GM12878 (cell line): ENCODE measurements around the gene FSHR. TPM values are rescaled to one million over a fixed set of nuclear protein-coding genes. Genes with fewer than 3 reads are reported as not detected.

Source experiments
- ATAC-seq: fragments of 200-7000 bp; cut with Tn5 transposase; 3 replicates; pipeline ENCODE4 v1.9.1; 2020; ENCODE audit warnings: mild to moderate bottlenecking, moderate library complexity
- BruUV-seq: library from RNA; stranded (reverse); fragments of 400-500 nt; replicated peaks from 2 replicates; lab custom pipeline; 2021; lab: Mats Ljungman, UMichigan
- CTCF ChIA-PET: fragments of 300-600 bp; sonication (Branson Sonifier 250); formaldehyde crosslinking; extraction: SDS; loops from one replicate; lab custom pipeline; 2021; ENCODE audit warnings: inconsistent platforms; lab: Yijun Ruan, JAX
- POLR2A ChIA-PET: fragments of 350-600 bp; formaldehyde crosslinking; extraction: SDS; loops from one replicate; lab custom pipeline; 2021; ENCODE audit warnings: inconsistent platforms; lab: Charles Lee
- RAD21 ChIA-PET: fragments of 300-600 bp; sonication (Branson Sonifier 250); formaldehyde crosslinking; loops from one replicate; lab custom pipeline; 2023; ENCODE audit warnings: antibody characterized with exemption; ENCODE audit not compliant: unreplicated experiment; lab: Charles Lee
- SMC1A ChIA-PET: fragments of 300-600 bp; sonication (Branson Sonifier 250); formaldehyde crosslinking; loops from one replicate; lab custom pipeline; 2023; ENCODE audit not compliant: unreplicated experiment, uncharacterized antibody; lab: Charles Lee
- DNase-seq: peaks from one replicate; pipeline ENCODE4 v3.0.0-alpha.2; 2011; ENCODE audit warnings: low read depth, low spot score
- FAIRE-seq: peaks from 3 replicates; lab custom pipeline; 2011; peaks lifted over from hg19 to GRCh38; lab: Jason Lieb, UNC
- H2AFZ ChIP-seq: 2 replicates; pipeline ENCODE4 v1.6.0; 2011; ENCODE audit warnings: low read depth, low read length, control low read depth; ENCODE audit not compliant: control insufficient read depth
- H3K27ac ChIP-seq: 2 replicates; pipeline ENCODE4 v1.5.1; 2011; ENCODE audit warnings: control low read depth; ENCODE audit not compliant: control insufficient read depth, insufficient read depth
- H3K27me3 ChIP-seq, 2 experiments: replicated peaks in 1 of 2; 2 replicates each; pipeline versions ENCODE4 v1.6.0 to v1.6.1; 2011; ENCODE audit warnings: low read length in 1 of 2; ENCODE audit not compliant: control insufficient read depth in 2 of 2, insufficient read depth in 2 of 2
- H3K36me3 ChIP-seq, 2 experiments: 2 replicates each; pipeline ENCODE4 v1.5.1; 2011; ENCODE audit warnings: low read length in 1 of 2; ENCODE audit not compliant: control insufficient read depth in 2 of 2, insufficient read depth in 2 of 2
- H3K4me1 ChIP-seq: 2 replicates; pipeline ENCODE4 v1.6.1; 2011; ENCODE audit warnings: mild to moderate bottlenecking, low read length, moderate library complexity, mixed read lengths; ENCODE audit not compliant: control insufficient read depth, insufficient read depth
- H3K4me2 ChIP-seq: 2 replicates; pipeline ENCODE4 v1.6.0; 2011; ENCODE audit warnings: control low read depth; ENCODE audit not compliant: control insufficient read depth, insufficient read depth
- H3K4me3 ChIP-seq: fragments of 200-600 bp; sonication (generic); 2 replicates; pipeline ENCODE4 v1.5.1; 2016
- H3K79me2 ChIP-seq: 2 replicates; pipeline ENCODE4 v1.6.0; 2011; ENCODE audit warnings: low read length; ENCODE audit not compliant: control insufficient read depth, insufficient read depth
- H3K9ac ChIP-seq: 2 replicates; pipeline ENCODE4 v1.8.0; 2011; ENCODE audit warnings: low read length, control low read depth, mixed read lengths; ENCODE audit not compliant: control insufficient read depth, insufficient read depth
- H3K9me3 ChIP-seq: replicated peaks from 3 replicates; pipeline ENCODE4 v1.5.1; 2011; ENCODE audit warnings: mild to moderate bottlenecking, low read length; ENCODE audit not compliant: control insufficient read depth, insufficient read depth
- H4K20me1 ChIP-seq: 2 replicates; pipeline ENCODE4 v1.6.0; 2011; ENCODE audit not compliant: control insufficient read depth, insufficient read depth
- BCL11A ChIP-seq: IDR thresholded peaks from 2 replicates; pipeline ENCODE4 v1.6.1; 2011; ENCODE audit warnings: low read depth, low read length
- BHLHE40 ChIP-seq, 2 experiments: fragments of 450-650 bp in 1 of 2; IDR thresholded peaks; 2 replicates each; pipeline ENCODE4 v1.6.1; 2011 to 2017; ENCODE audit warnings: low read depth in 2 of 2, borderline replicate concordance in 1 of 2, improper control_type of control experiment in 1 of 2, low read length in 1 of 2, mild to moderate bottlenecking in 1 of 2
- EGR1 ChIP-seq, 2 experiments: IDR thresholded peaks; 1 replicate in 1 of 2; 2 replicates in 1 of 2; pipeline ENCODE4 v1.6.1; 2011 to 2012; ENCODE audit warnings: low read depth in 2 of 2, low read length in 2 of 2, borderline replicate concordance in 1 of 2, mild to moderate bottlenecking in 1 of 2, moderate library complexity in 1 of 2
- MEF2A ChIP-seq: IDR thresholded peaks from 2 replicates; pipeline ENCODE4 v1.6.1; 2011; ENCODE audit warnings: low read depth, mild to moderate bottlenecking, low read length, moderate library complexity; ENCODE audit not compliant: insufficient read depth
- MLLT1 ChIP-seq: fragments of 450-650 bp; IDR thresholded peaks from 2 replicates; pipeline ENCODE4 v1.6.1; 2016; ENCODE audit warnings: mild to moderate bottlenecking
- NBN ChIP-seq: fragments of 450-650 bp; IDR thresholded peaks from 2 replicates; pipeline ENCODE4 v1.6.1; 2016
- NR2F1 ChIP-seq: fragments of 450-650 bp; conservative IDR thresholded peaks from 2 replicates; pipeline ENCODE4 v1.6.1; 2017; ENCODE audit warnings: mild to moderate bottlenecking
- PAX5 ChIP-seq: IDR thresholded peaks from 2 replicates; pipeline ENCODE4 v1.6.1; 2011; ENCODE audit warnings: low read depth, low read length, borderline replicate concordance
- POLR2AphosphoS5 ChIP-seq: IDR thresholded peaks from 2 replicates; pipeline ENCODE4 v1.6.1; 2011; ENCODE audit warnings: mild to moderate bottlenecking, low read length, inconsistent platforms
- SKIL ChIP-seq: fragments of 450-650 bp; IDR thresholded peaks from 2 replicates; pipeline ENCODE4 v1.6.1; 2017; ENCODE audit warnings: mild to moderate bottlenecking, low read depth, inconsistent platforms; ENCODE audit not compliant: poor library complexity, severe bottlenecking
- TBL1XR1 ChIP-seq: IDR thresholded peaks from 2 replicates; pipeline ENCODE4 v1.6.1; 2012; ENCODE audit warnings: low read depth, low read length, improper control_type of control experiment
- TCF12 ChIP-seq: IDR thresholded peaks from 2 replicates; pipeline ENCODE4 v1.6.1; 2011; ENCODE audit warnings: low read depth, mild to moderate bottlenecking, low read length
- ZNF24 ChIP-seq: fragments of 450-650 bp; IDR thresholded peaks from 2 replicates; pipeline ENCODE4 v1.6.1; 2017; ENCODE audit warnings: antibody characterized with exemption, mild to moderate bottlenecking
- WGBS: methylation state at CpG from one replicate; pipeline ENCODE4 v1.1.6; 2016; ENCODE audit warnings: low lambda C conversion rate; ENCODE audit not compliant: insufficient replicate concordance, insufficient coverage; ENCODE audit errors: missing lambda C conversion rate; 5-methylcytosine and 5-hydroxymethylcytosine counted together
- in situ Hi-C: fragments of 300-500 bp; cut with MboI; formaldehyde crosslinking; loops from 9 replicates; pipeline ENCODE4 v1.14.3; 2018; ENCODE audit warnings: mixed read lengths
- intact Hi-C: fragments of 100-400 bp; cut with micrococcal nuclease; formaldehyde crosslinking; loops from one replicate; pipeline ENCODE4 v1.14.2; 2022; ENCODE audit not compliant: unreplicated experiment
- polyA plus RNA-seq, 11 experiments: library from polyadenylated mRNA; depleted of rRNA in 4 of 11; unstranded in 6 of 11; stranded (reverse) in 5 of 11; fragments of >200 nt; fragmentation: Nextera tagmentation in 4 of 11; fragmentation: Illumina TruSeq in 1 of 11; extraction: Ambion mirVana in 4 of 11; extraction: Trizol in 1 of 11; gene quantifications; 1 replicate in 1 of 11; 2 replicates in 10 of 11; pipeline versions ENCODE4 v1.2.1 to v1.2.3, GENCODE V29; 2011 to 2016; ENCODE audit warnings: inconsistent platforms in 2 of 11, missing spikeins in 2 of 11, low read depth in 1 of 11
- total RNA-seq, 4 experiments: library from RNA; depleted of rRNA in 3 of 4; stranded (reverse); fragments of >200 nt in 3 of 4; fragmentation: Illumina TruSeq in 1 of 4; extraction: Trizol in 1 of 4; gene quantifications; 2 replicates each; pipeline versions ENCODE4 v1.2.1 to v1.2.3, GENCODE V29; 2013 to 2021
- TF ChIP-seq, protein P1 (sequence below): IDR thresholded peaks from 2 replicates; pipeline ENCODE4 v1.6.1; 2011; ENCODE audit warnings: mild to moderate bottlenecking, low read depth, low read length, moderate library complexity; ENCODE audit not compliant: insufficient replicate concordance
- TF ChIP-seq, protein P2 (sequence below): fragments of 450-650 bp; IDR thresholded peaks from 2 replicates; pipeline ENCODE4 v1.6.1; 2017; ENCODE audit warnings: mild to moderate bottlenecking

Gene FSHR
- total and polyA plus RNA-seq, 10 of the 15 experiments (the other 5 are each of a cell fraction or from before 2014, with no cell fraction given): not detected

- TF ChIP-seq, protein P1, sequence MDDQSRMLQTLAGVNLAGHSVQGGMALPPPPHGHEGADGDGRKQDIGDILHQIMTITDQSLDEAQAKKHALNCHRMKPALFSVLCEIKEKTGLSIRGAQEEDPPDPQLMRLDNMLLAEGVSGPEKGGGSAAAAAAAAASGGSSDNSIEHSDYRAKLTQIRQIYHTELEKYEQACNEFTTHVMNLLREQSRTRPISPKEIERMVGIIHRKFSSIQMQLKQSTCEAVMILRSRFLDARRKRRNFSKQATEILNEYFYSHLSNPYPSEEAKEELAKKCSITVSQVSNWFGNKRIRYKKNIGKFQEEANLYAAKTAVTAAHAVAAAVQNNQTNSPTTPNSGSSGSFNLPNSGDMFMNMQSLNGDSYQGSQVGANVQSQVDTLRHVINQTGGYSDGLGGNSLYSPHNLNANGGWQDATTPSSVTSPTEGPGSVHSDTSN: peak; percentile 75
- TF ChIP-seq TBL1XR1 (no peak), BCL11A (peak; percentile 91), PAX5 (peak; percentile 67), SKIL (peak; percentile 61), ZNF24 (peak; percentile 39; the same call in 1 of the 2 replicates), NBN (0 out of 2 replicates have a peak, but pooled peaks have one; percentile 49), MLLT1 (0 out of 2 replicates have a peak, but pooled peaks have one; percentile 43)
These were observed 126.2 kb downstream of the FSHR start (continued) for GRCh38 chr2:49028101-49028500.

DNA sequence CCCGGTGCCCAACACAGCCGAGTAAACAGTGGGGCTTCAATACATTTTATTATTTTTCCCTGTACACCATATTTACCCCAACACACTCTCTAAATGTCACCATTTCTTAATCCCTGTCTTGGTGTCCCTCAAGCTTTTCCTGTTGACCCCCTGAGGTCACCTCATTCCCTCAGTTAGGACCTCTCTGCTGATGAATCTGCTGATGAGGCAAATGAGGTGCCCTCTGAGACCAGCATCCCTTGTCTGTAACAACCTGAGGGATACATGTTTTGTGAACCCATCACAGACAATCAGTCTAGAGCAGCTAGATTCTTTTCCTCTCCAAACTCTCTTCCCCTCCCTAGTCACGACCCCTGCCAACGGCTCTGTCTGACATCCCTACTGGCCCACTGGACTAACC is 127.6 kb downstream of the FSHR start:
- no peak for DNase-seq
- in situ Hi-C loops: no loop called here
- no peak overlapping the region for H3K4me2 ChIP-seq
- H3K27me3 ChIP-seq: no peaks in the 10 kb centered on the region
- no peaks in the 10 kb centered on the region for H3K36me3 ChIP-seq
- no peaks in the 10 kb centered on the region for H3K79me2 ChIP-seq
- no peaks in the 10 kb centered on the region for H3K4me1 ChIP-seq
- no peaks in the 10 kb centered on the region for H3K9me3 ChIP-seq
- H3K4me3 ChIP-seq: no peak overlapping the region
- intact Hi-C loops: no loop called here
- BruUV-seq: no TSS peak
- SMC1A ChIA-PET: no interaction called here
- RAD21 ChIA-PET: interaction anchor here (0.9 kb wide), 1 partner anchor 33 kb away, joined by 4 read pairs; no protein-coding TSS in a partner anchor
- no peak for ATAC-seq
- no peak overlapping the region for H2AFZ ChIP-seq
- no peak overlapping the region for H3K9ac ChIP-seq
- WGBS: 25% methylated on average over 4 of the region's 4 CpGs
- H3K27ac ChIP-seq: no peak overlapping the region
- CTCF ChIA-PET: no interaction called here
- no peaks in the 10 kb centered on the region for H4K20me1 ChIP-seq
- FAIRE-seq: no peak
- POLR2A ChIA-PET: no interaction called here
- TF ChIP-seq TCF12: no peak
- TF ChIP-seq MEF2A: no peak
- TF ChIP-seq BHLHE40 (IDR thresholded peaks at IDR 0.05; ENCODE audit: borderline replicate concordance in 1 of 2, low read depth in 2 of 2, low read length in 1 of 2): no peak
- TF ChIP-seq, protein P2, sequence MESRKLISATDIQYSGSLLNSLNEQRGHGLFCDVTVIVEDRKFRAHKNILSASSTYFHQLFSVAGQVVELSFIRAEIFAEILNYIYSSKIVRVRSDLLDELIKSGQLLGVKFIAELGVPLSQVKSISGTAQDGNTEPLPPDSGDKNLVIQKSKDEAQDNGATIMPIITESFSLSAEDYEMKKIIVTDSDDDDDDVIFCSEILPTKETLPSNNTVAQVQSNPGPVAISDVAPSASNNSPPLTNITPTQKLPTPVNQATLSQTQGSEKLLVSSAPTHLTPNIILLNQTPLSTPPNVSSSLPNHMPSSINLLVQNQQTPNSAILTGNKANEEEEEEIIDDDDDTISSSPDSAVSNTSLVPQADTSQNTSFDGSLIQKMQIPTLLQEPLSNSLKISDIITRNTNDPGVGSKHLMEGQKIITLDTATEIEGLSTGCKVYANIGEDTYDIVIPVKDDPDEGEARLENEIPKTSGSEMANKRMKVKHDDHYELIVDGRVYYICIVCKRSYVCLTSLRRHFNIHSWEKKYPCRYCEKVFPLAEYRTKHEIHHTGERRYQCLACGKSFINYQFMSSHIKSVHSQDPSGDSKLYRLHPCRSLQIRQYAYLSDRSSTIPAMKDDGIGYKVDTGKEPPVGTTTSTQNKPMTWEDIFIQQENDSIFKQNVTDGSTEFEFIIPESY: no peak
- TF ChIP-seq POLR2AphosphoS5: no peak
- no peak for TF ChIP-seq NR2F1
- no peak for TF ChIP-seq EGR1 (IDR thresholded peaks at IDR 0.05; ENCODE audit: borderline replicate concordance in 1 of 2, low read depth in 2 of 2, low read length in 2 of 2)
